Prostate gland (tissue), 2 donors: ENCODE data around the gene DGKE.

ENCODE experiments used
- CTCF ChIP-seq, 4 experiments: fragments of 200-600 bp in 2 of 4; fragments of 450-650 bp in 2 of 4; sonication (generic) in 2 of 4; IDR thresholded peaks; 1 replicate in 3 of 4; 2 replicates in 1 of 4; pipeline ENCODE4 v1.5.1; 2016 to 2019; ENCODE audit warnings: antibody characterized with exemption in 4 of 4, mild to moderate bottlenecking in 2 of 4, moderate library complexity in 2 of 4
- POLR2A ChIP-seq: fragments of 450-650 bp; IDR thresholded peaks from one replicate; pipeline ENCODE4 v1.6.1; 2016; ENCODE audit warnings: antibody characterized with exemption, mild to moderate bottlenecking

- no peak for TF ChIP-seq CTCF (IDR thresholded peaks at IDR 0.05)
- TF ChIP-seq POLR2A = no peak
Observed at GRCh38 chr17:56812901-56813388, 21.0 kb upstream of the DGKE start.
